DOHH2 (cell line): ENCODE measurements around the gene SMURF1.

Experiments used
- H3F3A ChIP-seq: fragments of 200-600 bp; sonication (generic), shearing (Covaris generic); 2 replicates; pipeline ENCODE4 v1.6.0; 2016; ENCODE audit warnings: antibody characterized with exemption, mild to moderate bottlenecking; ENCODE audit not compliant: control insufficient read depth, insufficient read depth
- H3K27ac ChIP-seq: fragments of 200-600 bp; sonication (generic); 2 replicates; pipeline ENCODE4 v1.5.1; 2014; ENCODE audit warnings: low read depth, mild to moderate bottlenecking, low read length, moderate library complexity
- H3K27me3 ChIP-seq: fragments of 200-600 bp; sonication (generic); 2 replicates; pipeline ENCODE4 v1.6.1; 2014; ENCODE audit warnings: mild to moderate bottlenecking, low read length, mixed read lengths; ENCODE audit not compliant: control insufficient read depth
- H3K36me3 ChIP-seq: fragments of 200-600 bp; sonication (generic); 2 replicates; pipeline ENCODE4 v1.6.1; 2014; ENCODE audit warnings: mild to moderate bottlenecking, low read length, moderate library complexity, mixed read lengths; ENCODE audit not compliant: control insufficient read depth
- H3K4me1 ChIP-seq: fragments of 200-600 bp; sonication (generic); 2 replicates; pipeline ENCODE4 v1.6.1; 2014; ENCODE audit warnings: mild to moderate bottlenecking, low read length, mixed read lengths; ENCODE audit not compliant: control insufficient read depth
- H3K4me2 ChIP-seq: fragments of 200-600 bp; sonication (generic); 2 replicates; pipeline ENCODE4 v1.6.0; 2014; ENCODE audit warnings: mild to moderate bottlenecking, low read length, moderate library complexity
- H3K4me3 ChIP-seq: fragments of 200-600 bp; sonication (generic); 2 replicates; pipeline ENCODE4 v1.5.1; 2014; ENCODE audit warnings: mild to moderate bottlenecking, low read length, mixed read lengths
- H3K79me2 ChIP-seq: fragments of 200-600 bp; sonication (generic); 2 replicates; pipeline ENCODE4 v1.6.1; 2014; ENCODE audit warnings: mild to moderate bottlenecking, low read length, mixed read lengths; ENCODE audit not compliant: control insufficient read depth
- H3K9me2 ChIP-seq: fragments of 200-600 bp; sonication (generic); replicated peaks from 2 replicates; pipeline ENCODE4 v1.6.1; 2014; ENCODE audit warnings: mild to moderate bottlenecking, low read length, mixed read lengths; ENCODE audit not compliant: control insufficient read depth
- H3K9me3 ChIP-seq: fragments of 200-600 bp; sonication (generic); 2 replicates; pipeline ENCODE4 v1.6.1; 2014; ENCODE audit warnings: antibody characterized with exemption, low read length, mixed read lengths; ENCODE audit not compliant: control insufficient read depth, insufficient read depth
- H4K20me1 ChIP-seq: fragments of 200-600 bp; sonication (generic); 2 replicates; pipeline ENCODE4 v1.6.0; 2014; ENCODE audit warnings: low read depth, mild to moderate bottlenecking, antibody characterized with exemption, low read length, moderate library complexity; ENCODE audit not compliant: control insufficient read depth, insufficient read depth
- CTCF ChIP-seq: fragments of 200-600 bp; sonication (generic); IDR thresholded peaks from one replicate; pipeline ENCODE4 v1.5.1; 2014; ENCODE audit warnings: antibody characterized with exemption, mild to moderate bottlenecking, low read depth, low read length; ENCODE audit not compliant: poor library complexity, severe bottlenecking
- EZH2phosphoT487 ChIP-seq: fragments of 200-600 bp; sonication (generic); IDR thresholded peaks from 2 replicates; pipeline ENCODE4 v1.6.1; 2017; ENCODE audit warnings: borderline replicate concordance, mild to moderate bottlenecking, antibody characterized with exemption, low read length, moderate library complexity, mixed read lengths

The SMURF1 gene

GRCh38 chr7:99008181-99008631, 135.7 kb downstream of the SMURF1 start:
- Histone ChIP-seq H3K36me3 (peaks cover 81% of the 10 kb centered on the region), H3F3A (no peaks in the 10 kb centered on the region), H3K79me2 (no peaks in the 10 kb centered on the region), H3K4me3 (no peak overlapping the region), H3K27ac (no peak overlapping the region), H3K4me1 (0 out of 2 replicates have a peak, but pooled peaks cover 7% of the 10 kb centered on the region), H3K27me3 (no peaks in the 10 kb centered on the region), H3K9me3 (no peaks in the 10 kb centered on the region), H3K4me2 (no peak overlapping the region), H4K20me1 (no peaks in the 10 kb centered on the region), H3K9me2 (no peaks in the 10 kb centered on the region)
- no peak for TF ChIP-seq CTCF
- no peak for TF ChIP-seq EZH2phosphoT487

- Histone ChIP-seq H3K79me2 (no peaks in the 10 kb centered on the region), H3K9me3 (no peaks in the 10 kb centered on the region), H3F3A (no peaks in the 10 kb centered on the region), H3K36me3 (peaks cover 80% of the 10 kb centered on the region), H4K20me1 (no peaks in the 10 kb centered on the region), H3K9me2 (no peaks in the 10 kb centered on the region), H3K4me3 (no peak overlapping the region), H3K4me2 (no peak overlapping the region), H3K27me3 (no peaks in the 10 kb centered on the region), H3K27ac (no peak overlapping the region), H3K4me1 (0 out of 2 replicates have a peak, but pooled peaks cover 7% of the 10 kb centered on the region)
- TF ChIP-seq CTCF (no peak), EZH2phosphoT487 (no peak)
These were observed 137.0 kb downstream of the SMURF1 start for GRCh38 chr7:99006739-99007424.

- Histone ChIP-seq H3K4me3 (no peak overlapping the region), H3K9me3 (no peaks in the 10 kb centered on the region), H3K36me3 (peaks cover 79% of the 10 kb centered on the region), H3F3A (no peaks in the 10 kb centered on the region), H3K79me2 (no peaks in the 10 kb centered on the region), H3K9me2 (no peaks in the 10 kb centered on the region), H4K20me1 (no peaks in the 10 kb centered on the region), H3K27ac (no peak overlapping the region), H3K27me3 (no peaks in the 10 kb centered on the region), H3K4me2 (no peak overlapping the region), H3K4me1 (0 out of 2 replicates have a peak, but pooled peaks cover 7% of the 10 kb centered on the region)
- TF ChIP-seq EZH2phosphoT487 (no peak), CTCF (no peak)
These were observed 138.1 kb downstream of the SMURF1 start for GRCh38 chr7:99005776-99006175.
